Endodermal cell (in vitro differentiated cells): ENCODE data around the gene ACOT7. TPM values are rescaled to one million over a fixed set of nuclear protein-coding genes. Genes with fewer than 3 reads are reported as not detected.

Source experiments
- DNase-seq: peaks from one replicate; pipeline ENCODE4 v3.0.0-alpha.2; 2017
- H3K27ac ChIP-seq: 2 replicates; pipeline ENCODE4 v1.5.1; 2013; ENCODE audit warnings: mild to moderate bottlenecking, low read depth, low read length, moderate library complexity
- H3K27me3 ChIP-seq: 2 replicates; pipeline ENCODE4 v1.6.1; 2013; ENCODE audit warnings: mild to moderate bottlenecking, low read length, moderate library complexity; ENCODE audit not compliant: insufficient read depth, control insufficient read depth, poor library complexity, severe bottlenecking
- H3K36me3 ChIP-seq: 2 replicates; pipeline ENCODE4 v1.7.0; 2013; ENCODE audit warnings: mild to moderate bottlenecking, low read length, moderate library complexity; ENCODE audit not compliant: control insufficient read depth, insufficient read depth
- H3K4me1 ChIP-seq: one replicate; pipeline ENCODE4 v1.7.0; 2013; ENCODE audit warnings: low read length; ENCODE audit not compliant: control insufficient read depth, insufficient read depth
- H3K4me3 ChIP-seq: 2 replicates; pipeline ENCODE4 v1.5.1; 2013; ENCODE audit warnings: mild to moderate bottlenecking, low read length, moderate library complexity
- H3K9ac ChIP-seq: 2 replicates; pipeline ENCODE4 v1.6.1; 2013; ENCODE audit warnings: mild to moderate bottlenecking, low read length, moderate library complexity; ENCODE audit not compliant: poor library complexity, severe bottlenecking; ENCODE audit errors: extremely low read depth
- H3K9me3 ChIP-seq: 2 replicates; pipeline ENCODE4 v1.6.1; 2013; ENCODE audit warnings: mild to moderate bottlenecking, low read length, moderate library complexity; ENCODE audit not compliant: control insufficient read depth
- H3K27ac Mint-ChIP-seq: 2 replicates; pipeline ENCODE4 v1.8.0; 2020; ENCODE audit warnings: mixed read lengths
- H3K27me3 Mint-ChIP-seq: 2 replicates; pipeline ENCODE4 v1.8.0; 2021; ENCODE audit warnings: mild to moderate bottlenecking, mixed read lengths; ENCODE audit not compliant: insufficient read depth
- H3K36me3 Mint-ChIP-seq: 2 replicates; pipeline ENCODE4 v1.8.0; 2020; ENCODE audit warnings: low read depth, mixed read lengths
- H3K4me1 Mint-ChIP-seq: 2 replicates; pipeline ENCODE4 v1.8.0; 2020; ENCODE audit warnings: mixed read lengths
- H3K4me3 Mint-ChIP-seq: 2 replicates; pipeline ENCODE4 v1.8.0; 2020; ENCODE audit warnings: mild to moderate bottlenecking, moderate library complexity, mixed read lengths
- H3K9me3 Mint-ChIP-seq: 2 replicates; pipeline ENCODE4 v1.8.0; 2020; ENCODE audit warnings: mild to moderate bottlenecking, mixed read lengths
- CTCF ChIP-seq: fragments of 200-600 bp; sonication (generic); conservative IDR thresholded peaks from 2 replicates; pipeline ENCODE4 v1.5.0; 2021; ENCODE audit warnings: antibody characterized with exemption, mild to moderate bottlenecking
- WGBS, 2 experiments: methylation state at CpG; one replicate each; pipeline versions ENCODE4 v1.1.5 to v1.1.7; 2013; ENCODE audit warnings: missing lambda C conversion rate in 2 of 2, mixed read lengths in 1 of 2; ENCODE audit not compliant: insufficient coverage in 1 of 2, insufficient read length in 1 of 2; 5-methylcytosine and 5-hydroxymethylcytosine counted together
- total RNA-seq, 2 donors: library from RNA; stranded (reverse); fragmentation: NEBNext Ultra II Directional in 1 of 2; extraction: Animal tissue kit (Norgen Biotek cat#: 25700) in 1 of 2; gene quantifications; 2 replicates in 1 of 2; 3 replicates in 1 of 2; pipeline ENCODE4 v1.2.1, GENCODE V29; 2021

The ACOT7 gene
- total RNA-seq, 2 donors from 2014 or later: 51.3 to 70.7 TPM

- Mint-ChIP-seq H3K9me3 (no peaks in the 10 kb centered on the region), H3K4me1 (peaks cover 22% of the 10 kb centered on the region), H3K27ac (no peak overlapping the region), H3K36me3 (no peaks in the 10 kb centered on the region), H3K4me3 (no peak overlapping the region), H3K27me3 (no peaks in the 10 kb centered on the region)
- Histone ChIP-seq H3K4me3 (no peak overlapping the region), H3K36me3 (no peaks in the 10 kb centered on the region), H3K4me1 (peaks cover 8% of the 10 kb centered on the region), H3K9me3 (no peaks in the 10 kb centered on the region), H3K9ac (no peak overlapping the region), H3K27me3 (no peaks in the 10 kb centered on the region), H3K27ac (no peak overlapping the region)
- DNase-seq: no peak
- WGBS, 2 experiments: 91 to 97% methylated on average over 10 to 11 of the region's 11 CpGs
- TF ChIP-seq CTCF: no peak
Observed at GRCh38 chr1:6274102-6274501, 119.5 kb downstream of the ACOT7 start.

- no peaks in the 10 kb centered on the region for H3K9me3 Mint-ChIP-seq
- Histone ChIP-seq H3K27ac (peak overlapping the region; percentile 44), H3K4me1 (peaks cover 8% of the 10 kb centered on the region), H3K9ac (no peak overlapping the region), H3K36me3 (no peaks in the 10 kb centered on the region), H3K9me3 (no peaks in the 10 kb centered on the region), H3K4me3 (no peak overlapping the region), H3K27me3 (no peaks in the 10 kb centered on the region)
- TF ChIP-seq CTCF: no peak
- H3K4me3 Mint-ChIP-seq: no peak overlapping the region
- WGBS, 2 experiments: 83 to 84% methylated on average over 12 to 19 of the region's 19 CpGs
- H3K27ac Mint-ChIP-seq: peak overlapping the region; percentile 58
- no peaks in the 10 kb centered on the region for H3K36me3 Mint-ChIP-seq
- DNase-seq: peak; percentile 84
- H3K4me1 Mint-ChIP-seq: peaks cover 22% of the 10 kb centered on the region
- H3K27me3 Mint-ChIP-seq: no peaks in the 10 kb centered on the region
Observed at GRCh38 chr1:6273380-6273891, 120.1 kb downstream of the ACOT7 start.

- WGBS, 2 experiments: 79 to 82% methylated on average over 6 of the region's 6 CpGs
- Histone ChIP-seq H3K4me1 (peaks cover 8% of the 10 kb centered on the region), H3K9me3 (no peaks in the 10 kb centered on the region), H3K4me3 (no peak overlapping the region), H3K9ac (no peak overlapping the region), H3K36me3 (no peaks in the 10 kb centered on the region), H3K27ac (peak overlapping the region; percentile 44), H3K27me3 (no peaks in the 10 kb centered on the region)
- peak; percentile 72 for DNase-seq
- Mint-ChIP-seq H3K9me3 (no peaks in the 10 kb centered on the region), H3K27me3 (no peaks in the 10 kb centered on the region), H3K36me3 (no peaks in the 10 kb centered on the region), H3K27ac (peak overlapping the region; percentile 58), H3K4me1 (peaks cover 22% of the 10 kb centered on the region), H3K4me3 (no peak overlapping the region)
- TF ChIP-seq CTCF: peak; percentile 67
Observed at GRCh38 chr1:6272868-6273267, 120.7 kb downstream of the ACOT7 start.
